Activated T-cell treated with anti-CD3 and anti-CD28 coated beads, Interleukin-2, amount 50 U/mL, for 1 hour (primary cell): Measurements from ENCODE around the gene SNAPIN.

Experiments used
- DNase-seq: peaks from one replicate; pipeline ENCODE4 v3.0.0-alpha.2; 2020

Gene SNAPIN

GRCh38 chr1:153679337-153680119, 21.0 kb downstream of the SNAPIN start:
- DNase-seq = peak; percentile 54

- DNase-seq = no peak
These were observed 21.6 kb downstream of the SNAPIN start for GRCh38 chr1:153680120-153680403.

- no peak for DNase-seq
These were observed 24.2 kb downstream of the SNAPIN start for GRCh38 chr1:153682730-153683129.

- no peak for DNase-seq
These were observed 25.4 kb downstream of the SNAPIN start for GRCh38 chr1:153683854-153684253.

GRCh38 chr1:153684892-153685291, 26.4 kb downstream of the SNAPIN start:
- DNase-seq = no peak

GRCh38 chr1:153685544-153686340, 27.2 kb downstream of the SNAPIN start:
- no peak for DNase-seq

DNA sequence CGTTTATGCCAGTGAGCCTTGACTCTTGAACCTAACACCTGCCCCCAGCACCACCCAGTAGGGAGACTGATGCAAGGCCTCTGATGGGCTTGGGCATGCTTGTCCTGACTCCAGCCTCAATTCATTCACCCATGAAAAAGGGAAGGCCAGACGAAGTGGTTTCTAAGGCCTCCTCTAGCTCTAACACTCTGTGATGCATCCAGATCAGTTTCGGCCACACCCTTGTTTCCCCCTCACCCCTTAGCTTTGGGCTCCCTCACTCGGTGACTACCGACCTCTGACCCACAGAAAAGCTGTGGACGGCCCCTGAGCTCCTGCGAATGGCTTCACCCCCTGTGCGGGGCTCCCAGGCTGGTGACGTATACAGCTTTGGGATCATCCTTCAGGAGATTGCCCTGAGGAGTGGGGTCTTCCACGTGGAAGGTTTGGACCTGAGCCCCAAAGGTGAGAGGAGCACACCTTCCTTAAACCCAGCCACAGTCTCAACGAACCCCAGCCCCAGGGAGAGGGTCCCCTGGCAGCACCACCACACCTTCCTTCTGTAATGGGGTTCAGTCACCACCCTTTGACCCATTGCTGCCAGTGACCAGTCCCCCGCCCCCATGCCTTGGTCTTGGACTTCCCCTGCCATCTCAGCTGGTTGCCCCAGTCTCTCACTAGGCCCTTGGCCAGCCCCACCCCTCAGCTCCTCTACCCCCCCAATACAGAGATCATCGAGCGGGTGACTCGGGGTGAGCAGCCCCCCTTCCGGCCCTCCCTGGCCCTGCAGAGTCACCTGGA, 29.0 kb downstream of the SNAPIN start:
- no peak for DNase-seq

- no peak for DNase-seq
These were observed 29.8 kb downstream of the SNAPIN start for GRCh38 chr1:153688276-153688675.

DNA sequence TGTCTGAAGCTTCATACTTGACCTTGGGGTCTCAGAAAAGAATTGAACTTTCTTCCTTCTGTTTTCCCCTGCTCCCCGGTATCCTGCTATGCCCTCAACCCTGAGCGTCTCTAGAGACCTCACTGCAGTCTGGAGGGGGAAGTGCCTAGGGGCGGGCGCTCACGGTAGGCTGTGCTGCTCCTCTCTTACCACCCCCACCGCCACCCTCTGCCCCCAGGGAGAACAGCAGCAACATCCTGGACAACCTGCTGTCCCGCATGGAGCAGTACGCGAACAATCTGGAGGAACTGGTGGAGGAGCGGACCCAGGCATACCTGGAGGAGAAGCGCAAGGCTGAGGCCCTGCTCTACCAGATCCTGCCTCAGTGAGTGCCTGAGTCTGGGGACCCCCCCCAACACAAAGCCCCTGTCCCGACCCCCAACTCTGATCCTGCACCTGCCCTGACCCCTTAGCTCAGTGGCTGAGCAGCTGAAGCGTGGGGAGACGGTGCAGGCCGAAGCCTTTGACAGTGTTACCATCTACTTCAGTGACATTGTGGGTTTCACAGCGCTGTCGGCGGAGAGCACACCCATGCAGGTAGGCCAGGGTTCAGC, 30.3 kb downstream of the SNAPIN start:
- DNase-seq = no peak

- no peak for DNase-seq
These were observed 35.0 kb downstream of the SNAPIN start for GRCh38 chr1:153693466-153693865.

- DNase-seq = no peak
These were observed 38.2 kb downstream of the SNAPIN start for GRCh38 chr1:153696741-153697140.

GRCh38 chr1:153697191-153698019, 38.9 kb downstream of the SNAPIN start:
- no peak for DNase-seq

DNA sequence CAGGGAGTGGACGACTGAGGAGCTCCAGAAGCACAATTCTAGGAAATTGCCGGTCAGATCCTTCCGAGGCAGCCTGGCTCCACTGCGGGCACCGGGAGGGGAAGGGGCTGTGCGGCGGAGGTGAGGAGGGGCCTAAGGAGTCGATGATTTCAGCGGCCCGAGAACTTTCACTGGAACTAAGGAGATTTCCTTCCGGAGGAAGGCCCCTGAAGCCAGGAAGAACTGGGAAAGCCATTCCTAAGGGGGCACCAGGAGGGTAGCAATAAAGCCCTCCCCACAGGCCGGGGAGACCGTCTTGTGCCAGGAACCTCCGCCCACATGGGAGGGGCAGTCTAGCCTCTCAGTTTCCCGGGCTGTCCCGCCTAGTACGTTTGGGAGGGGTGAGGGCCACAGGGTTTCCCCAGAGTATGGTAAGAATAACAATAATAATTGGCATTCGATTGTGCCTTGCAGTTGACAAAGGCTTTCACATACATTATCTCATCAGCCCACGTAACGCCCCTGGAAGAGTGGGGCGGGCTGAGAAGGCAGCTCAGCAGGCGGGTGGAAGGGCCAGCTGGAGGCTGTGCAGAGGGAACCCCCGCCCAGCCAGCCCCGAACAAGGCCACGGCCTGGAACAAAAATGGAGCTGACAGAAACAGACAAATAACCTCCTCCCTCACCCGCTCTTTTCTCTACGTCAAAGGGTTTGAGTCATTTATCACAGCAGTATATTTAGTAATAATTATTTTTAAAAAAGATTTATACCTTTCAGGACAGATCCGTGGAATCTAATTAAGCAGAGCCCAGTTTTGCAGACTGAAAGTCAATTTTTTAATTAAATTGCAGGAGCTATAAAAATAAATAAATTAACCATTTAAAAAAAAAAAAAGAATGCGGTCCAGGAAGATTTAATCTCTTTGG, 39.8 kb downstream of the SNAPIN start:
- no peak for DNase-seq

- no peak for DNase-seq
These were observed 40.6 kb downstream of the SNAPIN start for GRCh38 chr1:153698923-153699714.

GRCh38 chr1:153699768-153700167, 41.3 kb downstream of the SNAPIN start:
- DNase-seq = no peak

- DNase-seq = no peak
These were observed 47.0 kb downstream of the SNAPIN start for GRCh38 chr1:153705484-153705883.

DNA sequence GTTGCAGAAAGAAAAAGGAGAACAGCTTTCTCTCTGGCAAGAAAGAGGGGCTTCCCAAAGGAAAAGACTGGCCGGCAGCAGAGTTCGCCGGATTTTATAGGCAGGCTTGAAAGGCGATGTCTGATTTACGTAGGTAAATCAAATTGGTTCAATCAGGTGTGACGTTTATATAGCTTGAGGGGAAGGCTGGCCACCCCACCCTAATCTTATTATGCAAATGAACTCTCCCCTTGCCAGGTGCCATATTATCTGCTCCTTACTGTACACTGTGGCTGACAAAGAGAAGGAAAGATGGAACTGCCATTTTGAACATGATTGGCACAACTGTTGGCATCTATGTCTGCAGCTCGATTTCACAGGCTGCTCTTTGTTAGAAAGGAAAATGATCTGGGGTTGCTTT, 52.5 kb downstream of the SNAPIN start:
- DNase-seq = no peak
